Fibroblast of lung (primary cell): ENCODE results near the gene PLAC8L1. TPM values are rescaled to one million over a fixed set of nuclear protein-coding genes. Genes with fewer than 3 reads are reported as not detected.

Source experiments
- DNase-seq, 2 donors: peaks; one replicate each; pipeline versions ENCODE4 v3.0.0 to v3.0.0-alpha.2; 2010; ENCODE audit warnings: low read depth in 2 of 2
- H2AFZ ChIP-seq: 2 replicates; pipeline ENCODE4 v1.5.1; 2012; ENCODE audit warnings: low read length, control low read depth, inconsistent platforms
- H3K27ac ChIP-seq: 2 replicates; pipeline ENCODE4 v1.5.1; 2011; ENCODE audit warnings: low read length, control low read depth; ENCODE audit not compliant: insufficient read depth
- H3K27me3 ChIP-seq: 2 replicates; pipeline ENCODE4 v1.5.1; 2011; ENCODE audit warnings: mild to moderate bottlenecking, low read length; ENCODE audit not compliant: control insufficient read depth, insufficient read depth
- H3K36me3 ChIP-seq: 2 replicates; pipeline ENCODE4 v1.5.1; 2011; ENCODE audit warnings: low read length; ENCODE audit not compliant: control insufficient read depth, insufficient read depth
- H3K4me1 ChIP-seq: 2 replicates; pipeline ENCODE4 v1.5.1; 2011; ENCODE audit warnings: low read length; ENCODE audit not compliant: control insufficient read depth, insufficient read depth; ENCODE audit errors: extremely low read depth
- H3K4me2 ChIP-seq: 2 replicates; pipeline ENCODE4 v1.5.1; 2011; ENCODE audit warnings: low read length, control low read depth; ENCODE audit not compliant: insufficient read depth; ENCODE audit errors: extremely low read depth
- H3K4me3 ChIP-seq, 4 experiments: fragments of 200-600 bp in 1 of 4; sonication (generic) in 1 of 4; replicated peaks in 1 of 4; 2 replicates each; pipeline ENCODE4 v1.5.1; 2011 to 2016; ENCODE audit warnings: low read length in 4 of 4, low read depth in 3 of 4, mild to moderate bottlenecking in 3 of 4, control low read depth in 2 of 4, inconsistent platforms in 1 of 4, mixed read lengths in 1 of 4; ENCODE audit not compliant: insufficient read depth in 1 of 4; ENCODE audit errors: control extremely low read depth in 1 of 4
- H3K79me2 ChIP-seq: 2 replicates; pipeline ENCODE4 v1.5.1; 2012; ENCODE audit warnings: mild to moderate bottlenecking, low read length, inconsistent platforms; ENCODE audit not compliant: control insufficient read depth, insufficient read depth
- H3K9ac ChIP-seq: 2 replicates; pipeline ENCODE4 v1.5.1; 2011; ENCODE audit warnings: mild to moderate bottlenecking, low read length, control low read depth; ENCODE audit not compliant: insufficient read depth
- H3K9me3 ChIP-seq: 2 replicates; pipeline ENCODE4 v1.5.1; 2012; ENCODE audit warnings: low read depth, low read length; ENCODE audit not compliant: control insufficient read depth, insufficient read depth
- H4K20me1 ChIP-seq: 2 replicates; pipeline ENCODE4 v1.5.1; 2011; ENCODE audit warnings: low read length; ENCODE audit not compliant: control insufficient read depth, insufficient read depth; ENCODE audit errors: extremely low read depth
- CTCF ChIP-seq, 2 donors: IDR thresholded peaks in 1 of 2; conservative IDR thresholded peaks in 1 of 2; 1 replicate in 1 of 2; 2 replicates in 1 of 2; pipeline ENCODE4 v1.5.1; 2011 to 2012; ENCODE audit warnings: low read length in 2 of 2, control low read depth in 1 of 2, inconsistent platforms in 1 of 2, low read depth in 1 of 2, mild to moderate bottlenecking in 1 of 2
- EZH2 ChIP-seq: IDR thresholded peaks from 2 replicates; pipeline ENCODE4 v1.5.1; 2012; ENCODE audit warnings: low read length, control low read depth, mild to moderate bottlenecking; ENCODE audit errors: missing control alignments
- polyA plus RNA-seq, 2 donors: library from polyadenylated mRNA; depleted of rRNA in 1 of 2; stranded (reverse) in 1 of 2; unstranded in 1 of 2; fragments of >200 nt; gene quantifications; 2 replicates each; pipeline ENCODE4 v1.2.1, GENCODE V29; 2011 to 2012; ENCODE audit warnings: missing spikeins in 1 of 2
- total RNA-seq: library from RNA; depleted of rRNA; stranded (reverse); fragments of >200 nt; gene quantifications from 2 replicates; pipeline ENCODE4 v1.2.1, GENCODE V29; 2014

PLAC8L1 gene
- total and polyA plus RNA-seq, 2 donors (not counting 1 experiment from before 2014, with no cell fraction given), result not detected

DNA sequence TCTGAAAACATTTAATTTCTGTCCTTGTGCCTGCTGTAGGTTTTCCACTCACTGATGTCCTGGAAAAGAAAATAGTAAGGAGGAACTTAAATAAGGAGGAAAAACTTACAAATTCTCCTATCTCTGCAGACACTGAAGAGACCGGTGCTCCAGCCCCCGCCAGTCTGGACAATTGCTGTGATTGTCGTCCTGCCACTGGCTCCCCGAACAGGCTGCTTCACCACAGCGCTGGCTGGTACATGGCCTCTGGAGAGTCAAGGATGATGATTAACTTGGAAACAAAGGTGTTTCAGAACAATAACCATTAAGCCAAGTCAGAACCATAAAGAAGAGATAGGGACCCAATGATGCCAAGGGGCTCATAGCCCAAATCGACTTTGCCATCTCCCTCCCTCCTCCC lies 7.3 kb downstream of the PLAC8L1 start:
- no peaks in the 10 kb centered on the region for H4K20me1 ChIP-seq
- H3K4me3 ChIP-seq, result no peak overlapping the region
- no peak for DNase-seq
- no peaks in the 10 kb centered on the region for H3K79me2 ChIP-seq
- no peak overlapping the region for H3K9ac ChIP-seq
- H3K4me1 ChIP-seq, result no peaks in the 10 kb centered on the region
- H3K36me3 ChIP-seq, result no peaks in the 10 kb centered on the region
- no peak overlapping the region for H3K4me2 ChIP-seq
- H3K9me3 ChIP-seq, result no peaks in the 10 kb centered on the region
- no peak for TF ChIP-seq EZH2
- TF ChIP-seq CTCF (conservative IDR thresholded peaks at IDR 0.05 in 1 of 2, IDR thresholded peaks at IDR 0.05 in 1 of 2; ENCODE audit: low read depth in 1 of 2, low read length in 2 of 2), result no peak
- no peaks in the 10 kb centered on the region for H3K27me3 ChIP-seq
- H3K27ac ChIP-seq, result no peak overlapping the region
- no peak overlapping the region for H2AFZ ChIP-seq

- Histone ChIP-seq H3K27ac (no peak overlapping the region), H4K20me1 (no peaks in the 10 kb centered on the region), H3K4me2 (no peak overlapping the region), H3K4me3 (no peak overlapping the region), H3K4me1 (no peaks in the 10 kb centered on the region), H3K9me3 (no peaks in the 10 kb centered on the region), H3K36me3 (no peaks in the 10 kb centered on the region), H3K27me3 (no peaks in the 10 kb centered on the region), H3K9ac (no peak overlapping the region), H2AFZ (no peak overlapping the region), H3K79me2 (no peaks in the 10 kb centered on the region)
- peak in 1 of 2 donors; percentile 55 for DNase-seq
- no peak for TF ChIP-seq CTCF (conservative IDR thresholded peaks at IDR 0.05 in 1 of 2, IDR thresholded peaks at IDR 0.05 in 1 of 2; ENCODE audit: low read depth in 1 of 2, low read length in 2 of 2)
- TF ChIP-seq EZH2, result no peak
Observed at GRCh38 chr5:146091881-146092280, 13.5 kb downstream of the PLAC8L1 start.

DNA sequence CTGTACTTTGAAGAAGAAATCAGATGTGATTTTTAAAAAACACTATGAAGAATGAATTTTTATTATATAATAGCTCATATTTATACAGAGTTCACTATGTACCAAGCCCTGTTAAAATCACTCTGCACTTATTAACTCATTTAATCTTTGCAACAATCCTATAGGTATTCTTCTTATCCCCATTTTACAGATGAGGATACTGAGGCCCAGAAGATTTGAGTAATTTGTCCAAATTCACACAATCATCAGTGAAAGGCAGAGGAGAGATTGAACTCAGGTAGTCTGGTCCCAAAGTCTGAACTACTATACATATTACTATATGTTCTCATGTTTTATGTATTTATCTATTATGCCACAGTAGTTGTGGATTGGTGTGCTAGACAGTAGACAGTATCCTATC lies 16.1 kb downstream of the PLAC8L1 start:
- Histone ChIP-seq H3K36me3 (no peaks in the 10 kb centered on the region), H3K9me3 (no peaks in the 10 kb centered on the region), H3K4me3 (no peak overlapping the region)

More for the DNA sequence above, 16.1 kb downstream of the PLAC8L1 start:
- Histone ChIP-seq H3K4me2 (no peak overlapping the region), H2AFZ (no peak overlapping the region), H3K27ac (no peak overlapping the region), H3K79me2 (no peaks in the 10 kb centered on the region), H3K27me3 (no peaks in the 10 kb centered on the region), H3K9ac (no peak overlapping the region), H4K20me1 (no peaks in the 10 kb centered on the region), H3K4me1 (no peaks in the 10 kb centered on the region)
- no peak for TF ChIP-seq EZH2
- no peak for TF ChIP-seq CTCF (conservative IDR thresholded peaks at IDR 0.05 in 1 of 2, IDR thresholded peaks at IDR 0.05 in 1 of 2; ENCODE audit: low read depth in 1 of 2, low read length in 2 of 2)
- DNase-seq, result no peak
